Ecto neural progenitor cell (in vitro differentiated cells): ENCODE results near the gene DENND1A.
"Not testable (repeated sequence)": the region's sequence is repeated elsewhere in the genome, so short reads cannot be mapped to it uniquely, and the experiment has no call there.

Source experiments
- DNase-seq: peaks from one replicate; pipeline ENCODE4 v3.0.0-alpha.2; 2018; ENCODE audit warnings: low spot score

DENND1A gene

GRCh38 chr9:123457583-123457982 lies 472.3 kb downstream of the DENND1A start:
- DNase-seq: no peak

- no peak for DNase-seq
Observed at GRCh38 chr9:123456011-123456410, 473.9 kb downstream of the DENND1A start.

GRCh38 chr9:123455187-123455586 lies 474.7 kb downstream of the DENND1A start:
- DNase-seq: no peak

- no peak for DNase-seq
Observed at GRCh38 chr9:123454361-123454760, 475.6 kb downstream of the DENND1A start.

GRCh38 chr9:123453831-123454321 lies 476.1 kb downstream of the DENND1A start:
- no peak for DNase-seq

GRCh38 chr9:123453076-123453667 lies 476.8 kb downstream of the DENND1A start:
- no peak for DNase-seq

- no peak for DNase-seq
Observed at GRCh38 chr9:123450996-123451395, 478.9 kb downstream of the DENND1A start.

GRCh38 chr9:123450098-123450770 lies 479.7 kb downstream of the DENND1A start:
- no peak for DNase-seq

- DNase-seq: no peak
Observed at GRCh38 chr9:123447934-123448646, 481.8 kb downstream of the DENND1A start.

- no peak for DNase-seq
Observed at GRCh38 chr9:123445981-123446610, 483.8 kb downstream of the DENND1A start.

- no peak for DNase-seq
Observed at GRCh38 chr9:123445116-123445515, 484.8 kb downstream of the DENND1A start.

- no peak for DNase-seq
Observed at GRCh38 chr9:123441769-123442168, 488.2 kb downstream of the DENND1A start.

GRCh38 chr9:123440256-123440655 lies 489.7 kb downstream of the DENND1A start:
- DNase-seq: no peak

- DNase-seq: peak; percentile 78
Observed at GRCh38 chr9:123438821-123439220, 491.1 kb downstream of the DENND1A start.

- DNase-seq: no peak
Observed at GRCh38 chr9:123438321-123438720, 491.6 kb downstream of the DENND1A start.

- no peak for DNase-seq
Observed at GRCh38 chr9:123437201-123437600, 492.7 kb downstream of the DENND1A start.

- DNase-seq: no peak
Observed at GRCh38 chr9:123435471-123435870, 494.5 kb downstream of the DENND1A start.

GRCh38 chr9:123434619-123435240 lies 495.2 kb downstream of the DENND1A start:
- DNase-seq: no peak

- no peak for DNase-seq
Observed at GRCh38 chr9:123432331-123433236, 497.3 kb downstream of the DENND1A start.

- DNase-seq: no peak
Observed at GRCh38 chr9:123431581-123431980, 498.3 kb downstream of the DENND1A start.

- not testable (repeated sequence) for DNase-seq
Observed at GRCh38 chr9:123428450-123428849, 501.5 kb downstream of the DENND1A start.
